ENCODE data around the gene PRR22. TPM values are rescaled to one million over a fixed set of nuclear protein-coding genes. Genes with fewer than 3 reads are reported as not detected.

The PRR22 gene
- 5.7 and 6.1 TPM in 2 replicates for total RNA-seq

- Mint-ChIP-seq H3K9me3 (no peaks in the 10 kb centered on the region), H3K4me3 (ENCODE audit: low read depth) (no peak within 1 kb of the TSS), H3K4me1 (ENCODE audit: low read depth) (no peaks in the 10 kb centered on the region), H3K27ac (no peak within 1 kb of the TSS), H3K27me3 (ENCODE audit: low read depth) (no peaks in the 10 kb centered on the region), H3K36me3 (ENCODE audit: low read depth) (peaks cover 33% of the 10 kb centered on the region)
- intact Hi-C loops (cut with micrococcal nuclease) = no loop called here
- DNase-seq (ENCODE audit: low spot score) = no peak
These were observed at the start of gene PRR22 for GRCh38 chr19:5784581-5785147. TSS of gene PRR22 (minus strand) at chr19:5784746. CDS start at chr19:5784660, 86 bp downstream.

- Mint-ChIP-seq H3K4me3 (ENCODE audit: low read depth) (no peak overlapping the region), H3K9me3 (no peaks in the 10 kb centered on the region), H3K4me1 (ENCODE audit: low read depth) (peaks cover 1% of the 10 kb centered on the region), H3K27me3 (ENCODE audit: low read depth) (no peaks in the 10 kb centered on the region), H3K36me3 (ENCODE audit: low read depth) (no peaks in the 10 kb centered on the region), H3K27ac (no peak overlapping the region)
- intact Hi-C loops (cut with micrococcal nuclease) = no loop called here
- no peak for DNase-seq (ENCODE audit: low spot score)
These were observed 48.1 kb upstream of the PRR22 start for GRCh38 chr19:5832527-5833216.

GRCh38 chr19:5832061-5832460 is 47.5 kb upstream of the PRR22 start:
- DNase-seq (ENCODE audit: low spot score) = no peak
- H3K9me3 Mint-ChIP-seq = no peaks in the 10 kb centered on the region
- H3K4me1 Mint-ChIP-seq (ENCODE audit: low read depth) = peaks cover 3% of the 10 kb centered on the region
- H3K27ac Mint-ChIP-seq = no peak overlapping the region
- intact Hi-C loops (cut with micrococcal nuclease) = no loop called here
- no peaks in the 10 kb centered on the region for H3K36me3 Mint-ChIP-seq (ENCODE audit: low read depth)
- H3K4me3 Mint-ChIP-seq (ENCODE audit: low read depth) = no peak overlapping the region
- no peaks in the 10 kb centered on the region for H3K27me3 Mint-ChIP-seq (ENCODE audit: low read depth)

GRCh38 chr19:5831159-5831558 is 46.6 kb upstream of the PRR22 start:
- no peaks in the 10 kb centered on the region for H3K36me3 Mint-ChIP-seq (ENCODE audit: low read depth)
- intact Hi-C loops (cut with micrococcal nuclease) = no loop called here
- H3K27ac Mint-ChIP-seq = no peak overlapping the region
- no peak overlapping the region for H3K4me3 Mint-ChIP-seq (ENCODE audit: low read depth)
- no peaks in the 10 kb centered on the region for H3K27me3 Mint-ChIP-seq (ENCODE audit: low read depth)
- no peaks in the 10 kb centered on the region for H3K9me3 Mint-ChIP-seq
- peaks cover 5% of the 10 kb centered on the region for H3K4me1 Mint-ChIP-seq (ENCODE audit: low read depth)
- no peak for DNase-seq (ENCODE audit: low spot score)

- intact Hi-C loops (cut with micrococcal nuclease) = no loop called here
- no peak for DNase-seq (ENCODE audit: low spot score)
- peak overlapping the region; percentile 65 for H3K4me3 Mint-ChIP-seq (ENCODE audit: low read depth)
- H3K36me3 Mint-ChIP-seq (ENCODE audit: low read depth) = no peaks in the 10 kb centered on the region
- H3K27ac Mint-ChIP-seq = peak overlapping the region; percentile 24
- H3K27me3 Mint-ChIP-seq (ENCODE audit: low read depth) = no peaks in the 10 kb centered on the region
- H3K4me1 Mint-ChIP-seq (ENCODE audit: low read depth) = peaks cover 5% of the 10 kb centered on the region
- H3K9me3 Mint-ChIP-seq = no peaks in the 10 kb centered on the region
These were observed 45.2 kb upstream of the PRR22 start for GRCh38 chr19:5829567-5830310.

- Mint-ChIP-seq H3K27me3 (ENCODE audit: low read depth) (no peaks in the 10 kb centered on the region), H3K4me1 (ENCODE audit: low read depth) (peaks cover 5% of the 10 kb centered on the region), H3K27ac (peak overlapping the region; percentile 99), H3K36me3 (ENCODE audit: low read depth) (no peaks in the 10 kb centered on the region), H3K9me3 (no peaks in the 10 kb centered on the region), H3K4me3 (ENCODE audit: low read depth) (peak overlapping the region; percentile 99)
- DNase-seq (ENCODE audit: low spot score) = no peak
- intact Hi-C loops (cut with micrococcal nuclease) = loop anchor here (1.0 kb wide), 1 partner anchor 75 kb away; the partner anchor contains the start of gene VMAC
These were observed 44.4 kb upstream of the PRR22 start for GRCh38 chr19:5828661-5829566.

GRCh38 chr19:5827891-5828660 is 43.5 kb upstream of the PRR22 start:
- no peaks in the 10 kb centered on the region for H3K27me3 Mint-ChIP-seq (ENCODE audit: low read depth)
- H3K9me3 Mint-ChIP-seq = no peaks in the 10 kb centered on the region
- peak overlapping the region; percentile 99 for H3K27ac Mint-ChIP-seq
- DNase-seq (ENCODE audit: low spot score) = peak; percentile 96
- intact Hi-C loops (cut with micrococcal nuclease) = loop anchor here (1.0 kb wide), 1 partner anchor 76 kb away; the partner anchor contains the start of gene VMAC
- peaks cover 5% of the 10 kb centered on the region for H3K4me1 Mint-ChIP-seq (ENCODE audit: low read depth)
- H3K4me3 Mint-ChIP-seq (ENCODE audit: low read depth) = peak overlapping the region; percentile 99
- H3K36me3 Mint-ChIP-seq (ENCODE audit: low read depth) = no peaks in the 10 kb centered on the region

GRCh38 chr19:5827342-5827890 is 42.9 kb upstream of the PRR22 start:
- DNase-seq (ENCODE audit: low spot score) = no peak
- intact Hi-C loops (cut with micrococcal nuclease) = no loop called here
- Mint-ChIP-seq H3K4me3 (ENCODE audit: low read depth) (peak overlapping the region; percentile 88), H3K4me1 (ENCODE audit: low read depth) (peaks cover 5% of the 10 kb centered on the region), H3K27ac (peak overlapping the region; percentile 86), H3K9me3 (no peaks in the 10 kb centered on the region), H3K27me3 (ENCODE audit: low read depth) (no peaks in the 10 kb centered on the region), H3K36me3 (ENCODE audit: low read depth) (no peaks in the 10 kb centered on the region)

- DNase-seq (ENCODE audit: low spot score) = no peak
- peaks cover 5% of the 10 kb centered on the region for H3K4me1 Mint-ChIP-seq (ENCODE audit: low read depth)
These were observed 42.2 kb upstream of the PRR22 start for GRCh38 chr19:5826531-5827341.

GRCh38 chr19:5825178-5825577 is 40.6 kb upstream of the PRR22 start:
- Mint-ChIP-seq H3K4me1 (ENCODE audit: low read depth) (peaks cover 5% of the 10 kb centered on the region), H3K36me3 (ENCODE audit: low read depth) (no peaks in the 10 kb centered on the region), H3K4me3 (ENCODE audit: low read depth) (no peak overlapping the region), H3K27ac (no peak overlapping the region), H3K9me3 (no peaks in the 10 kb centered on the region), H3K27me3 (ENCODE audit: low read depth) (no peaks in the 10 kb centered on the region)
- DNase-seq (ENCODE audit: low spot score) = no peak
- intact Hi-C loops (cut with micrococcal nuclease) = no loop called here

More at GRCh38 chr19:5826531-5827341, 42.2 kb upstream of the PRR22 start:
- H3K36me3 Mint-ChIP-seq (ENCODE audit: low read depth) = no peaks in the 10 kb centered on the region
- peak overlapping the region; percentile 88 for H3K4me3 Mint-ChIP-seq (ENCODE audit: low read depth)
- intact Hi-C loops (cut with micrococcal nuclease) = no loop called here
- H3K9me3 Mint-ChIP-seq = no peaks in the 10 kb centered on the region
- H3K27me3 Mint-ChIP-seq (ENCODE audit: low read depth) = no peaks in the 10 kb centered on the region
- peak overlapping the region; percentile 86 for H3K27ac Mint-ChIP-seq

- peaks cover 4% of the 10 kb centered on the region for H3K4me1 Mint-ChIP-seq (ENCODE audit: low read depth)
- no peaks in the 10 kb centered on the region for H3K36me3 Mint-ChIP-seq (ENCODE audit: low read depth)
- DNase-seq (ENCODE audit: low spot score) = no peak
- no peak overlapping the region for H3K4me3 Mint-ChIP-seq (ENCODE audit: low read depth)
- H3K27ac Mint-ChIP-seq = no peak overlapping the region
- intact Hi-C loops (cut with micrococcal nuclease) = no loop called here
- no peaks in the 10 kb centered on the region for H3K27me3 Mint-ChIP-seq (ENCODE audit: low read depth)
- H3K9me3 Mint-ChIP-seq = no peaks in the 10 kb centered on the region
These were observed 40.2 kb upstream of the PRR22 start for GRCh38 chr19:5824751-5825150.
